DND-41 (cell line): ENCODE data around the gene CDC45.

Experiments
- ATAC-seq: fragments of 200-7000 bp; cut with Tn5 transposase; 3 replicates; pipeline ENCODE4 v1.9.1; 2021; ENCODE audit warnings: low read depth; ENCODE audit not compliant: insufficient read depth
- DNase-seq: peaks from one replicate; pipeline ENCODE4 v3.0.0-alpha.2; 2020
- H2AFZ ChIP-seq: 2 replicates; pipeline ENCODE4 v1.6.0; 2012; ENCODE audit warnings: low read depth, low read length
- H3K27ac ChIP-seq: 2 replicates; pipeline ENCODE4 v1.5.1; 2012; ENCODE audit warnings: low read length, inconsistent platforms
- H3K27me3 ChIP-seq: fragments of 200-600 bp; sonication (generic); 2 replicates; pipeline ENCODE4 v1.6.0; 2012; ENCODE audit warnings: low read length, mild to moderate bottlenecking, inconsistent platforms; ENCODE audit not compliant: insufficient read depth, poor library complexity
- H3K36me3 ChIP-seq: 2 replicates; pipeline ENCODE4 v1.5.1; 2012; ENCODE audit warnings: low read length, inconsistent platforms; ENCODE audit not compliant: insufficient read depth
- H3K4me1 ChIP-seq: 2 replicates; pipeline ENCODE4 v1.5.1; 2012; ENCODE audit warnings: mild to moderate bottlenecking, low read length; ENCODE audit not compliant: insufficient read depth
- H3K4me2 ChIP-seq: 2 replicates; pipeline ENCODE4 v1.6.0; 2012; ENCODE audit warnings: mild to moderate bottlenecking, moderate library complexity, low read length, inconsistent platforms; ENCODE audit not compliant: insufficient read depth
- H3K4me3 ChIP-seq, 2 experiments: fragments of 200-600 bp in 1 of 2; shearing (Covaris generic) in 1 of 2; 2 replicates each; pipeline ENCODE4 v1.5.1; 2012 to 2016; ENCODE audit warnings: inconsistent platforms in 2 of 2, low read length in 2 of 2, mild to moderate bottlenecking in 2 of 2, low read depth in 1 of 2, moderate library complexity in 1 of 2
- H3K79me2 ChIP-seq: 2 replicates; pipeline ENCODE4 v1.6.0; 2012; ENCODE audit warnings: low read length, inconsistent platforms; ENCODE audit not compliant: insufficient read depth
- H3K9ac ChIP-seq: 2 replicates; pipeline ENCODE4 v1.6.0; 2012; ENCODE audit warnings: low read depth, mild to moderate bottlenecking, inconsistent platforms, low read length, moderate library complexity
- H3K9me3 ChIP-seq: 2 replicates; pipeline ENCODE4 v1.5.1; 2012; ENCODE audit warnings: low read length, moderate library complexity, mild to moderate bottlenecking, inconsistent platforms; ENCODE audit not compliant: insufficient read depth, severe bottlenecking
- H4K20me1 ChIP-seq: 2 replicates; pipeline ENCODE4 v1.6.0; 2012; ENCODE audit warnings: low read length; ENCODE audit not compliant: insufficient read depth
- EZH2 ChIP-seq: IDR thresholded peaks from 3 replicates; pipeline ENCODE4 v1.6.1; 2012; ENCODE audit warnings: borderline replicate concordance, low read depth, mild to moderate bottlenecking, moderate library complexity, low read length, inconsistent platforms; ENCODE audit not compliant: severe bottlenecking
- TF ChIP-seq, protein P1 (sequence below): IDR thresholded peaks from 2 replicates; pipeline ENCODE4 v1.5.1; 2012; ENCODE audit warnings: borderline replicate concordance, low read length, moderate library complexity, mild to moderate bottlenecking; ENCODE audit not compliant: poor library complexity, severe bottlenecking; ENCODE audit errors: extremely low read depth

Gene CDC45

DNA sequence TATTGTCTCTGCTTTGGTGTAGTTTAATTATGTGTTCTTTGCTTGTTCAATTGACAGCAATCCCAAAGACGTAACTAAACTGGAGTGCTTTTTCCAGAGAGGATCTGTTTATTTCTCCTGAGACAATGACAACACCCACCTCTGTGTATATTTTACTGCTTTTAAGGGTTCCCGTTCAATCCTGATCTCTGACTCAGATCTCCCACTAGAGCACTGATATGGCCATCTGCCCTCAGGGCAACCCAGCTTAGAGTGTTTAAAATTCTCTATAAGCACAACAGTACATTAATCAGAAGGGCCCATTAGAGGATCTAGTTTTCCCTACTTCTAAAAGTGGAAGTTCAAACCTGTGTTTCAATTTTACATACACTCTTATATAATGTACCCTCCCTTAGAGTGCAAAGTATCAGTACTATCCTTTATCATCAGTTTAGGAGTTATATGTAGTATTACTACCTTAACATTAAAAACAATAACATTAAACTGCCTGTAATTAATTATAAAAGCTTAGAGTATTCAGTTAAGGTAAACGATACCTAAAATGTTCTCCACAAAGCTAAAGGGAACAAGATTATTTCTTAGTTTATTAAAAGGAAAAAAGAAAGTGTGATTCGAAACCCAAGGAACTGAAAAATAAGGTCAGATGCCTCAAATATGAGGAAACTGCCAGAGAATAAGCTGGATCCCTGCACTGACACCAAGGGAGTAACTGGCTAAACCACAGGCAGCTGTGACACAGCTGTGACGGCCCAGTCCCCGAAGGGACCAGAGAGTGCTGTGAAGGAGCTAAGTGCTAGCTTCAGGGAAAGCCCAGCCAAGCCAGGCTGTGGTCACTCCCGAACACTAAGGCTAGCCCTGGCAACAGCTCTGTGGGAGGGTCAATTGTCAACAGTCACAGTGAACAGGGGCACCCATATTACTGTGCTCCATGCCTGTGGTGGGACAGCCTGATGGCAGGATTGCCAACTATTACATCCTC is 15.9 kb upstream of the CDC45 start:
- no peak overlapping the region for H2AFZ ChIP-seq
- H3K4me3 ChIP-seq = no peak overlapping the region
- no peaks in the 10 kb centered on the region for H3K4me1 ChIP-seq
- H3K27me3 ChIP-seq = no peaks in the 10 kb centered on the region
- peaks cover 82% of the 10 kb centered on the region for H3K36me3 ChIP-seq
- no peaks in the 10 kb centered on the region; the same call in 1 of the 2 replicates for H3K79me2 ChIP-seq
- no peak overlapping the region for H3K9ac ChIP-seq
- H4K20me1 ChIP-seq = peaks cover 11% of the 10 kb centered on the region
- H3K27ac ChIP-seq = no peak overlapping the region
- no peak overlapping the region for H3K4me2 ChIP-seq
- TF ChIP-seq, protein P1, sequence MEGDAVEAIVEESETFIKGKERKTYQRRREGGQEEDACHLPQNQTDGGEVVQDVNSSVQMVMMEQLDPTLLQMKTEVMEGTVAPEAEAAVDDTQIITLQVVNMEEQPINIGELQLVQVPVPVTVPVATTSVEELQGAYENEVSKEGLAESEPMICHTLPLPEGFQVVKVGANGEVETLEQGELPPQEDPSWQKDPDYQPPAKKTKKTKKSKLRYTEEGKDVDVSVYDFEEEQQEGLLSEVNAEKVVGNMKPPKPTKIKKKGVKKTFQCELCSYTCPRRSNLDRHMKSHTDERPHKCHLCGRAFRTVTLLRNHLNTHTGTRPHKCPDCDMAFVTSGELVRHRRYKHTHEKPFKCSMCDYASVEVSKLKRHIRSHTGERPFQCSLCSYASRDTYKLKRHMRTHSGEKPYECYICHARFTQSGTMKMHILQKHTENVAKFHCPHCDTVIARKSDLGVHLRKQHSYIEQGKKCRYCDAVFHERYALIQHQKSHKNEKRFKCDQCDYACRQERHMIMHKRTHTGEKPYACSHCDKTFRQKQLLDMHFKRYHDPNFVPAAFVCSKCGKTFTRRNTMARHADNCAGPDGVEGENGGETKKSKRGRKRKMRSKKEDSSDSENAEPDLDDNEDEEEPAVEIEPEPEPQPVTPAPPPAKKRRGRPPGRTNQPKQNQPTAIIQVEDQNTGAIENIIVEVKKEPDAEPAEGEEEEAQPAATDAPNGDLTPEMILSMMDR = no peak
- no peak for TF ChIP-seq EZH2
- H3K9me3 ChIP-seq = no peaks in the 10 kb centered on the region
- ATAC-seq = no peak
- no peak for DNase-seq

DNA sequence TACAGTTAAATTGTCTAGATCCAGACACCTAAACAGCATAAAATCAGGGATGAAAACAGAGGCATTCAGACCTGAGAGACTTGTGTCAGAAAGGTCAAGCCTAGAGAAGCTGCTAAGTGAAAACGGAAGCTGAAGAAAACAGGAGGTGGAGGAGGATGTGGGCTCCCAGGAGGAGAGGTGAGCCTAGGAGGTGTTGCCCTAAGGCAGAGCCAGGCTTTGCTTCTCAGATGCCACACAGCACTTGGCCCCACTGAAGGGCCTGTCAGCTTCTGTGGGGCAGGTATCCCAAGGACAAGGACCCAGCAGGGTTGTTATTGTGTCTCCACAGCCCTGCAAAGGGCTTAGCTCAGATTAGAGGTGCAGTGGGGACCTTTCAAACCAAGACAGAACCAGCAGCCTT is 15.2 kb upstream of the CDC45 start:
- no peak overlapping the region for H3K4me3 ChIP-seq
- no peaks in the 10 kb centered on the region for H3K4me1 ChIP-seq
- peaks cover 82% of the 10 kb centered on the region for H3K36me3 ChIP-seq
- no peak overlapping the region for H3K27ac ChIP-seq
- H3K9ac ChIP-seq = no peak overlapping the region
- H3K9me3 ChIP-seq = no peaks in the 10 kb centered on the region
- peaks cover 7% of the 10 kb centered on the region for H3K79me2 ChIP-seq
- DNase-seq = no peak
- no peaks in the 10 kb centered on the region for H3K27me3 ChIP-seq
- no peak overlapping the region for H3K4me2 ChIP-seq
- peaks cover 19% of the 10 kb centered on the region for H4K20me1 ChIP-seq
- H2AFZ ChIP-seq = no peak overlapping the region
- ATAC-seq = no peak
- no peak for TF ChIP-seq EZH2
- TF ChIP-seq, protein P1 = no peak

DNA sequence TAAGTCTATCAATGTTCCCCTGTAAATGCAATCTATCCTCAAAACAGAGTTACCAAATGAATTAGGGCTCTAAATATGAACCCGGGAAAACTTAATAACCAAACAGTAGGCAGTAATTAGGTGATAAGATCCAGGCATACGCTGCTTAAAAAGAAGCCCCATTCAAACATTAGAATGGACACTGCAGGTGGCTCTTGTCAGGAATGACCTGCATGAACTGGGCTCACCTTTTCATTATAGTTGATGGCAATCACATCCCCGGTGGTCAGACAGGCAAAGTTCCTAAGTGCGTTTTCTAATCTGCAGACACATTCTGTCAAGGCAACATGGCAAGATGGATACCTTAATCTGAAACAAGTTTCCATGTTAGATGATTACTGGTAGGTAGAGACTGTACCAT is 14.7 kb upstream of the CDC45 start:
- Histone ChIP-seq H3K9me3 (no peaks in the 10 kb centered on the region), H3K27ac (no peak overlapping the region), H4K20me1 (peaks cover 23% of the 10 kb centered on the region), H3K36me3 (peaks cover 84% of the 10 kb centered on the region), H3K4me1 (no peaks in the 10 kb centered on the region), H3K4me2 (no peak overlapping the region), H3K79me2 (peaks cover 11% of the 10 kb centered on the region), H3K9ac (no peak overlapping the region), H2AFZ (no peak overlapping the region), H3K4me3 (no peak overlapping the region), H3K27me3 (no peaks in the 10 kb centered on the region)
- no peak for DNase-seq
- TF ChIP-seq, protein P1 = no peak
- no peak for TF ChIP-seq EZH2
- ATAC-seq = no peak
